Endodermal cell (in vitro differentiated cells): ENCODE results near the gene ARID5B. TPM values are rescaled to one million over a fixed set of nuclear protein-coding genes. Genes with fewer than 3 reads are reported as not detected.
"Not testable (repeated sequence)": the region's sequence is repeated elsewhere in the genome, so short reads cannot be mapped to it uniquely, and the experiment has no call there.

Source experiments
- DNase-seq: peaks from one replicate; pipeline ENCODE4 v3.0.0-alpha.2; 2017
- H3K27ac ChIP-seq: 2 replicates; pipeline ENCODE4 v1.5.1; 2013; ENCODE audit warnings: mild to moderate bottlenecking, low read depth, low read length, moderate library complexity
- H3K27me3 ChIP-seq: 2 replicates; pipeline ENCODE4 v1.6.1; 2013; ENCODE audit warnings: mild to moderate bottlenecking, low read length, moderate library complexity; ENCODE audit not compliant: insufficient read depth, control insufficient read depth, poor library complexity, severe bottlenecking
- H3K36me3 ChIP-seq: 2 replicates; pipeline ENCODE4 v1.7.0; 2013; ENCODE audit warnings: mild to moderate bottlenecking, low read length, moderate library complexity; ENCODE audit not compliant: control insufficient read depth, insufficient read depth
- H3K4me1 ChIP-seq: one replicate; pipeline ENCODE4 v1.7.0; 2013; ENCODE audit warnings: low read length; ENCODE audit not compliant: control insufficient read depth, insufficient read depth
- H3K4me3 ChIP-seq: 2 replicates; pipeline ENCODE4 v1.5.1; 2013; ENCODE audit warnings: mild to moderate bottlenecking, low read length, moderate library complexity
- H3K9ac ChIP-seq: 2 replicates; pipeline ENCODE4 v1.6.1; 2013; ENCODE audit warnings: mild to moderate bottlenecking, low read length, moderate library complexity; ENCODE audit not compliant: poor library complexity, severe bottlenecking; ENCODE audit errors: extremely low read depth
- H3K9me3 ChIP-seq: 2 replicates; pipeline ENCODE4 v1.6.1; 2013; ENCODE audit warnings: mild to moderate bottlenecking, low read length, moderate library complexity; ENCODE audit not compliant: control insufficient read depth
- H3K27ac Mint-ChIP-seq: 2 replicates; pipeline ENCODE4 v1.8.0; 2020; ENCODE audit warnings: mixed read lengths
- H3K27me3 Mint-ChIP-seq: 2 replicates; pipeline ENCODE4 v1.8.0; 2021; ENCODE audit warnings: mild to moderate bottlenecking, mixed read lengths; ENCODE audit not compliant: insufficient read depth
- H3K36me3 Mint-ChIP-seq: 2 replicates; pipeline ENCODE4 v1.8.0; 2020; ENCODE audit warnings: low read depth, mixed read lengths
- H3K4me1 Mint-ChIP-seq: 2 replicates; pipeline ENCODE4 v1.8.0; 2020; ENCODE audit warnings: mixed read lengths
- H3K4me3 Mint-ChIP-seq: 2 replicates; pipeline ENCODE4 v1.8.0; 2020; ENCODE audit warnings: mild to moderate bottlenecking, moderate library complexity, mixed read lengths
- H3K9me3 Mint-ChIP-seq: 2 replicates; pipeline ENCODE4 v1.8.0; 2020; ENCODE audit warnings: mild to moderate bottlenecking, mixed read lengths
- WGBS, 2 experiments: methylation state at CpG; one replicate each; pipeline versions ENCODE4 v1.1.5 to v1.1.7; 2013; ENCODE audit warnings: missing lambda C conversion rate in 2 of 2, mixed read lengths in 1 of 2; ENCODE audit not compliant: insufficient coverage in 1 of 2, insufficient read length in 1 of 2; 5-methylcytosine and 5-hydroxymethylcytosine counted together
- total RNA-seq, 2 donors: library from RNA; stranded (reverse); fragmentation: NEBNext Ultra II Directional in 1 of 2; extraction: Animal tissue kit (Norgen Biotek cat#: 25700) in 1 of 2; gene quantifications; 2 replicates in 1 of 2; 3 replicates in 1 of 2; pipeline ENCODE4 v1.2.1, GENCODE V29; 2021
- TF ChIP-seq, protein P1 (sequence below): fragments of 200-600 bp; sonication (generic); conservative IDR thresholded peaks from 2 replicates; pipeline ENCODE4 v1.5.0; 2021; ENCODE audit warnings: antibody characterized with exemption, mild to moderate bottlenecking

Gene ARID5B
- total RNA-seq, 2 donors from 2014 or later, result 1.2 to 1.8 TPM

DNA sequence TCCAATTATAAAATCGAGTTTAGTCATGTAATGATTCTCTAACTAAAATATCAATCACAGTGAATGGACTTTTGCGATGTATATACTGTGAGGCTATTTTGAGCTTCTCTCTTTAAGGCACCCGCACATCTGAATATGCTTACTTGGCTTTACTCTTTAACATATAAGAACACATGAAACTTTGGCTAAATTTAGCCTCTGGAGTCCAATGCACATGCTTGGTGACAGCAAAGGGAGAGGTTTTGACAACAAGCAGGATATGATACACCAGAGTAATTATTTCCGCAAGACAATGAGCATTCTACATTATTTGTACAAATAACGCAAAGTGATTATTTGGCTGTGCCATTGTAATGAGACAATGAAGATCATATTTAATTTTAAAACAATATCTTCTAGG, 72.4 kb downstream of the ARID5B start:
- Histone ChIP-seq H3K4me1 (no peaks in the 10 kb centered on the region), H3K27ac (peak overlapping the region; percentile 7), H3K9ac (no peak overlapping the region), H3K27me3 (no peaks in the 10 kb centered on the region), H3K36me3 (no peaks in the 10 kb centered on the region), H3K9me3 (no peaks in the 10 kb centered on the region), H3K4me3 (no peak overlapping the region)
- Mint-ChIP-seq H3K9me3 (peaks cover 7% of the 10 kb centered on the region), H3K27me3 (no peaks in the 10 kb centered on the region), H3K4me1 (no peaks in the 10 kb centered on the region), H3K36me3 (no peaks in the 10 kb centered on the region), H3K4me3 (no peak overlapping the region), H3K27ac (no peak overlapping the region)
- TF ChIP-seq, protein P1, sequence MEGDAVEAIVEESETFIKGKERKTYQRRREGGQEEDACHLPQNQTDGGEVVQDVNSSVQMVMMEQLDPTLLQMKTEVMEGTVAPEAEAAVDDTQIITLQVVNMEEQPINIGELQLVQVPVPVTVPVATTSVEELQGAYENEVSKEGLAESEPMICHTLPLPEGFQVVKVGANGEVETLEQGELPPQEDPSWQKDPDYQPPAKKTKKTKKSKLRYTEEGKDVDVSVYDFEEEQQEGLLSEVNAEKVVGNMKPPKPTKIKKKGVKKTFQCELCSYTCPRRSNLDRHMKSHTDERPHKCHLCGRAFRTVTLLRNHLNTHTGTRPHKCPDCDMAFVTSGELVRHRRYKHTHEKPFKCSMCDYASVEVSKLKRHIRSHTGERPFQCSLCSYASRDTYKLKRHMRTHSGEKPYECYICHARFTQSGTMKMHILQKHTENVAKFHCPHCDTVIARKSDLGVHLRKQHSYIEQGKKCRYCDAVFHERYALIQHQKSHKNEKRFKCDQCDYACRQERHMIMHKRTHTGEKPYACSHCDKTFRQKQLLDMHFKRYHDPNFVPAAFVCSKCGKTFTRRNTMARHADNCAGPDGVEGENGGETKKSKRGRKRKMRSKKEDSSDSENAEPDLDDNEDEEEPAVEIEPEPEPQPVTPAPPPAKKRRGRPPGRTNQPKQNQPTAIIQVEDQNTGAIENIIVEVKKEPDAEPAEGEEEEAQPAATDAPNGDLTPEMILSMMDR, result no peak
- DNase-seq, result no peak
- 90 to 95% methylated on average over 4 to 5 of the region's 5 CpGs for WGBS, 2 experiments

DNA sequence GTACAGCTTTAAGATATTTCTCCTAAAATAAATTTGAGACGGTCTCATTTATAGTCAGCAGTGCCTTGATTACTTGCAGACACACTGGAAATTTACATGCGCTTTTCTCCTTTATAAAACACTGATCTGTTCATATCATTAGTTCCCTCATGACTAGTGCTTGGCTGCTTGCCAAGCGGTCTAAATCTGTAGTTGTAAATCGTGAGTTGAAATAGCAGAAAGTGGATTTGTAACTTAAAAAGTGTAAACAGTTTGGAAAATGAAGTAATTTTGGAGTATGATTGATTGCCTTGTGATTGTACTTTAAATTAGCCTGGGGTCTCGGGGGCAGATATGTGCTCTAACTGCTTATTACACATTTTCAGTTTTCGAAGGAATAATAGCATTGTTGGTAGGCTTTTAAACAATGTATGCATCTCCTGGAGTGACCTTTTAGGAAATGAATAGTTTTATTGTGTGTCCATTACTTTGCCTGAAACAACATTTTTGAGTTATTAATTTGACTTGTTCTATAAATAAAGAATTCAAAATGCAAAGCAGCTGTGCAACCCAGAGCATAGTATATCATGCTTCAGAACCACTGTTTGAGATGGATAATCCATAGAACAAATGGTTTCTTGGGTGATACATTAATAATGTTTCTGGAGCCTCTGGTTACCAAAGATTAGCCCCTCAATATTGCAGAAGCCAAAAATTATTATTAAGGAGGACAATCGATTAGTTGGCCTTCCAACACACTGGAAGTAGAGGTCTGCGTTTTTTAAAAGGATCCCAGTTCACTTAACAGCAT, 73.3 kb downstream of the ARID5B start:
- Mint-ChIP-seq H3K27me3 (no peaks in the 10 kb centered on the region), H3K9me3 (peaks cover 7% of the 10 kb centered on the region), H3K4me3 (no peak overlapping the region), H3K27ac (no peak overlapping the region), H3K36me3 (no peaks in the 10 kb centered on the region), H3K4me1 (no peaks in the 10 kb centered on the region)
- no peak overlapping the region for H3K4me3 ChIP-seq
- no peak for DNase-seq
- peak overlapping the region; percentile 76 for H3K27ac ChIP-seq
- TF ChIP-seq, protein P1, result no peak
- H3K4me1 ChIP-seq, result no peaks in the 10 kb centered on the region
- 90 to 92% methylated on average over 5 to 8 of the region's 8 CpGs for WGBS, 2 experiments
- no peak overlapping the region for H3K9ac ChIP-seq
- no peaks in the 10 kb centered on the region for H3K36me3 ChIP-seq
- no peaks in the 10 kb centered on the region for H3K9me3 ChIP-seq
- H3K27me3 ChIP-seq, result no peaks in the 10 kb centered on the region

DNA sequence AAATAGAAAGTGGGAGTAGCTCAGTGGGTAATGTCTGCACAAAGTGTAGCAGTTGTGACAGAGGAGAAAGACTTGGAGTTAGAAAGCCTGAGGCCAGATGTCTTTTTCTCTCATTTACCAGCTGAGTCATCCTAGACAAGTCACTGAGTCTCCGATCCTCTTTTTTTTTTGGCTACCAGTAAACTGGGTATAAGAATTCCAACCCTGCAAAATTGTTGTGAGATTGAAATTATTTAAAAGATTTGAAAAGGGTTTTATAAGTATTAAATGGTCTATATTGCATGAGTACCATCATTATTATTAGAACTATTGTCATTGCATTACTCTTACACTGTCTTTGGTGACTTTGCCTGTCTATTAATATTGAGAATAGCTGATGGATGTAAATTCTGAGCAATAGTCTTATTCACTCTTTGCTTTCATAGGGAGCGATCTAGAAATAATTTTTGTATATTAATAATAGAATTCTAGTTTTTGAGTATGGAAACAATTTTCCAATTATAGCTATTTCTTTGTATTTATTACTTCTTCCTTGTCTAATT, 74.0 kb downstream of the ARID5B start:
- Mint-ChIP-seq H3K4me3 (no peak overlapping the region), H3K9me3 (peaks cover 7% of the 10 kb centered on the region), H3K4me1 (no peaks in the 10 kb centered on the region), H3K27me3 (no peaks in the 10 kb centered on the region), H3K27ac (no peak overlapping the region), H3K36me3 (no peaks in the 10 kb centered on the region)
- TF ChIP-seq, protein P1, result no peak
- no peaks in the 10 kb centered on the region for H3K27me3 ChIP-seq
- WGBS, 2 experiments, result 89% methylated on average over 2 of the region's 2 CpGs; no CpG with 5 or more reads in 1 of the 2 experiments
- no peaks in the 10 kb centered on the region for H3K4me1 ChIP-seq
- no peak overlapping the region for H3K4me3 ChIP-seq
- H3K9ac ChIP-seq, result no peak overlapping the region
- no peak for DNase-seq
- H3K27ac ChIP-seq, result peak overlapping the region; percentile 76
- H3K36me3 ChIP-seq, result no peaks in the 10 kb centered on the region
- no peaks in the 10 kb centered on the region for H3K9me3 ChIP-seq

DNA sequence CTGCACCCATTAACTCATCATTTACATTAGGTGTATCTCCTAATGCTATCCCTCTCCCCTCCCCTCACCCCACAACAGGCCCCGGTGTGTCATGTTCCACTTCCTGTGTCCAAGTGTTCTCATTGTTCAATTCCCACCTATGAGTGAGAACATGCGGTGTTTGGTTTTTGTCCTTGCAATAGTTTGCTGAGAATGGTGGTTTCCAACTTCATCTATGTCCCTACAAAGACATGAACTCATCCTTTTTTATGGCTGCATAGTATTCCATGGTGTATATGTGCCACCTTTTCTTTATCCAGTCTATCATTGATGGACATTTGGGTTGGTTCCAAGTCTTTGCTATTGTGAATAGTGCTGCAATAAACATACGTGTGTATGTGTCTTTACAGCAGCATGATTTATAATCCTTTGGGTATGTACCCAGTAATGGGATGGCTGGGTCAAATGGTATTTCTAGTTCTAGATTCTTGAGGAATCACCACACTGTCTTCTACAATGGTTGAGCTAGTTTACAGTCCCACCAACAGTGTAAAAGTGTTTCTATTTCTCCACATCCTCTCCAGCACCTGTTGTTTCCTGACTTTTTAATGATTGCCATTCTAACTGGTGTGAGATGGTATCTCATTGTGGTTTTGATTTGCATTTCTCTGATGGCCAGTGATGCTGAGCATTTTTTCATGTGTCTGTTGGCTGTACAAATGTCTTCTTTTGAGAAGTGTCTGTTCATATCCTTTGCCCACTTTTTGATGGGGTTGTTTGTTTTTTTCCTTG, 75.6 kb downstream of the ARID5B start:
- H3K27me3 ChIP-seq, H3K9me3 ChIP-seq, H3K27me3 Mint-ChIP-seq, H3K4me1 Mint-ChIP-seq, H3K4me3 Mint-ChIP-seq, H3K9ac ChIP-seq, H3K4me1 ChIP-seq, DNase-seq, H3K27ac ChIP-seq, H3K36me3 ChIP-seq, H3K4me3 ChIP-seq, H3K36me3 Mint-ChIP-seq, H3K27ac Mint-ChIP-seq, H3K9me3 Mint-ChIP-seq: not testable (repeated sequence)
- WGBS, 2 experiments, result 91% methylated on average over 2 of the region's 3 CpGs; no CpG with 5 or more reads in 1 of the 2 experiments
